Measurements from ENCODE around the gene GPD1. TPM values are rescaled to one million over a fixed set of nuclear protein-coding genes. Genes with fewer than 3 reads are reported as not detected.

The GPD1 gene
- total and polyA plus RNA-seq, 8 donors: 0.58 to 9.5 (median 1.7) TPM

GRCh38 chr12:50110127-50110761 lies 6.4 kb downstream of the GPD1 start:
- DNase-seq: peak; percentile 70 to 81
- TF ChIP-seq EP300 (IDR thresholded peaks at IDR 0.05) (no peak), POLR2AphosphoS5 (IDR thresholded peaks at IDR 0.05) (peak in 1 of 3 donors; percentile 62), POLR2A (IDR thresholded peaks at IDR 0.05) (no peak), CTCF (IDR thresholded peaks at IDR 0.05) (no peak)
- Histone ChIP-seq H3K4me1 (peaks cover 37 to 52% (median 44%) of the 10 kb centered on the region in 4 donors), H3K36me3 (peaks cover 0 to 5% (median 0%) of the 10 kb centered on the region in 4 donors), H3K27me3 (no peaks in the 10 kb centered on the region), H3K4me3 (no peak overlapping the region), H3K27ac (peak overlapping the region; percentile 79 to 99 (median 94)), H3K9me3 (no peaks in the 10 kb centered on the region)
- intact Hi-C loops (cut with DNase I; ENCODE audit: low total_unique reads): no loop called here
- 25 to 52% (median 29%) methylated on average over 8 of the region's 8 CpGs for WGBS, 5 donors

- intact Hi-C loops (cut with DNase I; ENCODE audit: low total_unique reads): no loop called here
- peaks cover 4 to 11% (median 6%) of the 10 kb centered on the region in 4 donors for H3K36me3 ChIP-seq
- H3K27ac ChIP-seq: peak overlapping the region; percentile 79 to 99 (median 94)
- TF ChIP-seq POLR2A (IDR thresholded peaks at IDR 0.05): no peak
- no peak for TF ChIP-seq EP300 (IDR thresholded peaks at IDR 0.05)
- TF ChIP-seq CTCF (IDR thresholded peaks at IDR 0.05): no peak
- TF ChIP-seq POLR2AphosphoS5 (IDR thresholded peaks at IDR 0.05): no peak
- peak; percentile 71 to 78 for DNase-seq
- WGBS, 5 donors: 18 to 39% (median 24%) methylated on average over 7 of the region's 7 CpGs
- H3K9me3 ChIP-seq: no peaks in the 10 kb centered on the region
- H3K27me3 ChIP-seq: no peaks in the 10 kb centered on the region
- peak overlapping the region in 3 of 4 donors; percentile 30 to 36 (median 31) for H3K4me3 ChIP-seq
- H3K4me1 ChIP-seq: peaks cover 37 to 56% (median 46%) of the 10 kb centered on the region in 4 donors
These were observed 7.0 kb downstream of the GPD1 start for GRCh38 chr12:50110762-50111351.

GRCh38 chr12:50111395-50111692 lies 7.5 kb downstream of the GPD1 start:
- intact Hi-C loops (cut with DNase I; ENCODE audit: low total_unique reads): no loop called here
- H3K27me3 ChIP-seq: no peaks in the 10 kb centered on the region
- H3K36me3 ChIP-seq: peaks cover 6 to 16% (median 9%) of the 10 kb centered on the region in 4 donors
- TF ChIP-seq POLR2AphosphoS5 (IDR thresholded peaks at IDR 0.05): no peak
- peak in 1 of 7 experiments; percentile 79 for TF ChIP-seq CTCF (IDR thresholded peaks at IDR 0.05)
- H3K27ac ChIP-seq: peak overlapping the region; percentile 79 to 99 (median 94)
- peaks cover 37 to 61% (median 49%) of the 10 kb centered on the region in 4 donors for H3K4me1 ChIP-seq
- no peaks in the 10 kb centered on the region for H3K9me3 ChIP-seq
- WGBS, 5 donors: 12 to 17% (median 13%) methylated on average over 18 to 19 of the region's 19 CpGs
- H3K4me3 ChIP-seq: peak overlapping the region; percentile 20 to 36 (median 30)
- no peak for DNase-seq

- Histone ChIP-seq H3K4me3 (peak within 1 kb of the TSS; percentile 65 to 89 (median 84)), H3K27me3 (no peaks in the 10 kb centered on the region), H3K27ac (peak within 1 kb of the TSS; percentile 94 to 99 (median 97)), H3K36me3 (peaks cover 6 to 21% (median 15%) of the 10 kb centered on the region in 4 donors), H3K9me3 (no peaks in the 10 kb centered on the region), H3K4me1 (peaks cover 37 to 66% (median 54%) of the 10 kb centered on the region in 4 donors)
- intact Hi-C loops (cut with DNase I; ENCODE audit: low total_unique reads): no loop called here
- DNase-seq: peak; percentile 99 to 100
- TF ChIP-seq POLR2AphosphoS5 (IDR thresholded peaks at IDR 0.05) (peak; percentile 98 to 99 (median 99)), EP300 (IDR thresholded peaks at IDR 0.05) (peak; percentile 71), POLR2A (IDR thresholded peaks at IDR 0.05) (peak in 2 of 4 donors; percentile 78 to 90), CTCF (IDR thresholded peaks at IDR 0.05) (peak in 4 of 7 experiments; percentile 83 to 95 (median 92))
- 0% methylated on average over 41 to 59 of the region's 59 CpGs for WGBS, 5 donors
These were observed 8.1 kb downstream of the GPD1 start, which contains the start of gene COX14 for GRCh38 chr12:50111693-50112455. TSS of gene COX14 (plus strand) at chr12:50112236. CDS start at chr12:50120044, 7,808 bp downstream.
